MM.1S (cell line): ENCODE results near the gene LDHAL6B.

Experiments used
- CTCF ChIP-seq: fragments of 300-600 bp; sonication (generic); IDR thresholded peaks from 2 replicates; pipeline ENCODE4 v1.5.1; 2016; ENCODE audit warnings: antibody characterized with exemption, low read length, mixed read lengths
- EZH2 ChIP-seq: fragments of 300-600 bp; sonication (generic); optimal IDR thresholded peaks from 2 replicates; pipeline ENCODE3; 2017; ENCODE audit warnings: low read depth, mild to moderate bottlenecking, antibody characterized with exemption, low read length, mixed read lengths

- TF ChIP-seq EZH2 (no peak), CTCF (no peak)
Observed at GRCh38 chr15:59255680-59256336, 49.2 kb downstream of the LDHAL6B start.
